Measurements from ENCODE around the gene ESPNL. TPM values are rescaled to one million over a fixed set of nuclear protein-coding genes. Genes with fewer than 3 reads are reported as not detected.

Gene ESPNL
- total RNA-seq, 2 experiments from 2014 or later = not detected

DNA sequence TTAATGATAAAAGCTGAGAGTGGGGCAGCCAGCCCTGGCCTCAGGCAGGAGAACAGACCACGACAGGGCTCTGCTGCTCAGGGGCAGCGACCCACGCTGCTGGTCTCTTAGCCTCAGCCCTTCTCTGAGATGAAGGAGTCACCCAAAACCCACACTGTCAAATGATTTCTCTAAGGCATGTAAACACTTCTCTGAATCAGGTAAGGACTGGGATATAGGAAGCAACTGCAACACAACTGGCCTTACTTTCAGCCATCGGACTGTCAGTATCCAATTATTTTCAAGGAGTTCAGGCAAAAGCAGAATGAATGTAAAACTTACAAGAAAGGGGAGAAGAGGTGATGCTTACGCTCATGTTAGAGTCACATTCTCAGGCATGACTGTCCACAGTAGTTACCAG lies 80.4 kb downstream of the ESPNL start:
- no peaks in the 10 kb centered on the region for H3K27me3 ChIP-seq (ENCODE audit: control insufficient read depth in 1 of 2, insufficient read depth in 2 of 2, low read length in 2 of 2)
- H3K36me3 Mint-ChIP-seq (ENCODE audit: low read depth) = peaks cover 99% of the 10 kb centered on the region
- intact Hi-C loops (cut with DNase I, micrococcal nuclease) = no loop called here
- no peak for DNase-seq
- TF ChIP-seq, protein P1, sequence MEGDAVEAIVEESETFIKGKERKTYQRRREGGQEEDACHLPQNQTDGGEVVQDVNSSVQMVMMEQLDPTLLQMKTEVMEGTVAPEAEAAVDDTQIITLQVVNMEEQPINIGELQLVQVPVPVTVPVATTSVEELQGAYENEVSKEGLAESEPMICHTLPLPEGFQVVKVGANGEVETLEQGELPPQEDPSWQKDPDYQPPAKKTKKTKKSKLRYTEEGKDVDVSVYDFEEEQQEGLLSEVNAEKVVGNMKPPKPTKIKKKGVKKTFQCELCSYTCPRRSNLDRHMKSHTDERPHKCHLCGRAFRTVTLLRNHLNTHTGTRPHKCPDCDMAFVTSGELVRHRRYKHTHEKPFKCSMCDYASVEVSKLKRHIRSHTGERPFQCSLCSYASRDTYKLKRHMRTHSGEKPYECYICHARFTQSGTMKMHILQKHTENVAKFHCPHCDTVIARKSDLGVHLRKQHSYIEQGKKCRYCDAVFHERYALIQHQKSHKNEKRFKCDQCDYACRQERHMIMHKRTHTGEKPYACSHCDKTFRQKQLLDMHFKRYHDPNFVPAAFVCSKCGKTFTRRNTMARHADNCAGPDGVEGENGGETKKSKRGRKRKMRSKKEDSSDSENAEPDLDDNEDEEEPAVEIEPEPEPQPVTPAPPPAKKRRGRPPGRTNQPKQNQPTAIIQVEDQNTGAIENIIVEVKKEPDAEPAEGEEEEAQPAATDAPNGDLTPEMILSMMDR (IDR thresholded peaks at IDR 0.05) = no peak
- peaks cover 85% of the 10 kb centered on the region for H3K36me3 ChIP-seq (ENCODE audit: insufficient read depth, low read length)
- ChIA-PET CTCF (no interaction called here), POLR2A (no interaction called here)
- H3K27ac Mint-ChIP-seq = no peak overlapping the region
- no peak overlapping the region for H3K4me3 Mint-ChIP-seq
- H3K9me3 Mint-ChIP-seq = no peaks in the 10 kb centered on the region
- no peaks in the 10 kb centered on the region for H3K9me3 ChIP-seq (ENCODE audit: control insufficient read depth in 1 of 2, insufficient read depth in 1 of 2, low read length in 2 of 2)
- H3K4me1 Mint-ChIP-seq (ENCODE audit: low read depth) = no peaks in the 10 kb centered on the region
- H3K4me1 ChIP-seq (ENCODE audit: insufficient read depth, low read length) = no peaks in the 10 kb centered on the region
- no peak for ATAC-seq (ENCODE audit: poor library complexity)
- no peak overlapping the region for H3K4me3 ChIP-seq (ENCODE audit: low read length)
- H3K27ac ChIP-seq (ENCODE audit: low read depth in 1 of 2, low read length in 2 of 2) = no peak overlapping the region
- H3K27me3 Mint-ChIP-seq = no peaks in the 10 kb centered on the region

DNA sequence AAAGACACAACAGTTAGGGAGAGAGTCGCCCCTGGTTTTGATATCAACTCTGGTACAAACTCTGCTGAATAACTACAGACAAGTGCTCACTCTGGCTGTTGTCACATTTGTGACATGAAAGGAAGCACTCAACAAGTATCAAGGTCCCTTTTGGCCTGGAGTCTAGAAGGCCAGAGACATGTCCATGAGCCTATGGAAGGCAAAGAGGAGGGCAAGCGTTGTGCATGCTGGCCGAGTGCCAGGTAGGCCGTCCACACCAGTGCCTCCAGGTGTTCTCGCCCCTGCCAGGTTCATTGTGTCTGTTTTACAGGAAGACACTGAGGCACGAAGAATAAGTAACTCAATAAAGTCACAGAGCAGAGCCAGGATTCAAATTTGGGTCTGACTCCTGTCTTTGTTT lies 82.2 kb downstream of the ESPNL start:
- DNase-seq (no peak), ATAC-seq (ENCODE audit: poor library complexity) (no peak)
- H3K9me3 ChIP-seq (ENCODE audit: control insufficient read depth in 1 of 2, insufficient read depth in 1 of 2, low read length in 2 of 2) = no peaks in the 10 kb centered on the region
- CTCF ChIA-PET = interaction anchor here (0.5 kb wide), 1 partner anchor 98 kb away, joined by 3 read pairs; no protein-coding TSS in a partner anchor
- H3K27ac ChIP-seq (ENCODE audit: low read depth in 1 of 2, low read length in 2 of 2) = no peak overlapping the region
- POLR2A ChIA-PET = no interaction called here
- peaks cover 89% of the 10 kb centered on the region for H3K36me3 ChIP-seq (ENCODE audit: insufficient read depth, low read length)
- no peaks in the 10 kb centered on the region for H3K4me1 ChIP-seq (ENCODE audit: insufficient read depth, low read length)
- no peak overlapping the region for H3K27ac Mint-ChIP-seq
- H3K4me3 ChIP-seq (ENCODE audit: low read length) = no peak overlapping the region
- intact Hi-C loops (cut with DNase I, micrococcal nuclease) = no loop called here
- no peak overlapping the region for H3K4me3 Mint-ChIP-seq
- H3K36me3 Mint-ChIP-seq (ENCODE audit: low read depth) = peaks cover 99% of the 10 kb centered on the region
- H3K9me3 Mint-ChIP-seq = no peaks in the 10 kb centered on the region
- TF ChIP-seq, protein P1 (IDR thresholded peaks at IDR 0.05) = no peak
- no peaks in the 10 kb centered on the region for H3K4me1 Mint-ChIP-seq (ENCODE audit: low read depth)
- no peaks in the 10 kb centered on the region for H3K27me3 Mint-ChIP-seq
- H3K27me3 ChIP-seq (ENCODE audit: control insufficient read depth in 1 of 2, insufficient read depth in 2 of 2, low read length in 2 of 2) = no peaks in the 10 kb centered on the region

Other genes with a start within 250 kb of the ESPNL start
- not detected for gene RAMP1, start 240.7 kb upstream of the ESPNL start, total RNA-seq
- 10 to 100 TPM; 23.2 to 27.4 TPM for gene UBE2F, start 133.3 kb upstream of the ESPNL start, total RNA-seq
- gene SCLY, start 39.3 kb upstream of the ESPNL start, total RNA-seq = 1 to 10 TPM; 8.9 to 9.6 TPM
- gene KLHL30, start 38.3 kb downstream of the ESPNL start, total RNA-seq = not detected
- not detected for gene ERFE, start 58.6 kb downstream of the ESPNL start, total RNA-seq
- gene ILKAP, start 103.4 kb downstream of the ESPNL start, total RNA-seq = 100 to 1,000 TPM; 133 to 143 TPM
- gene HES6, start 139.7 kb downstream of the ESPNL start, total RNA-seq = 1 to 10 TPM; 1.5 to 1.9 TPM
- 10 to 100 TPM; 33.8 to 38.2 TPM for gene PER2, start 188.3 kb downstream of the ESPNL start, total RNA-seq
- 1 to 10 TPM; 5.1 to 6.9 TPM for gene TRAF3IP1, start 220.2 kb downstream of the ESPNL start, total RNA-seq